Progenitor cell of endocrine pancreas (in vitro differentiated cells): ENCODE data around the gene TRAPPC2L. TPM values are rescaled to one million over a fixed set of nuclear protein-coding genes. Genes with fewer than 3 reads are reported as not detected.
"Not testable (repeated sequence)": the region's sequence is repeated elsewhere in the genome, so short reads cannot be mapped to it uniquely, and the experiment has no call there.

Experiments
- DNase-seq: peaks from one replicate; pipeline ENCODE4 v3.0.0; 2021; ENCODE audit warnings: low spot score; ENCODE audit not compliant: unreplicated experiment
- H3K27ac Mint-ChIP-seq: 2 replicates; pipeline ENCODE4 v1.8.0; 2021; ENCODE audit warnings: mild to moderate bottlenecking, moderate library complexity, mixed read lengths
- H3K27me3 Mint-ChIP-seq: 2 replicates; pipeline ENCODE4 v1.8.0; 2021; ENCODE audit warnings: mixed read lengths
- H3K36me3 Mint-ChIP-seq: 2 replicates; pipeline ENCODE4 v1.8.0; 2022; ENCODE audit warnings: mixed read lengths; ENCODE audit not compliant: insufficient read depth
- H3K4me1 Mint-ChIP-seq: 2 replicates; pipeline ENCODE4 v1.8.0; 2021; ENCODE audit warnings: low read depth, mixed read lengths
- H3K4me3 Mint-ChIP-seq: 2 replicates; pipeline ENCODE4 v1.8.0; 2021; ENCODE audit warnings: low read depth, mild to moderate bottlenecking, moderate library complexity, mixed read lengths
- H3K9me3 Mint-ChIP-seq: 2 replicates; pipeline ENCODE4 v1.8.0; 2021; ENCODE audit warnings: low read depth, mixed read lengths
- total RNA-seq: library from RNA; stranded (reverse); gene quantifications from 2 replicates; pipeline ENCODE4 v1.2.1, GENCODE V29; 2021
- TF ChIP-seq, protein P1 (sequence below): fragments of 200-600 bp; sonication (generic); IDR thresholded peaks from one replicate; pipeline ENCODE4 v1.5.0; 2021; ENCODE audit warnings: antibody characterized with exemption, mild to moderate bottlenecking; ENCODE audit not compliant: unreplicated experiment

TRAPPC2L gene
- total RNA-seq, 1 donor from 2014 or later, result 74.9 TPM

DNA sequence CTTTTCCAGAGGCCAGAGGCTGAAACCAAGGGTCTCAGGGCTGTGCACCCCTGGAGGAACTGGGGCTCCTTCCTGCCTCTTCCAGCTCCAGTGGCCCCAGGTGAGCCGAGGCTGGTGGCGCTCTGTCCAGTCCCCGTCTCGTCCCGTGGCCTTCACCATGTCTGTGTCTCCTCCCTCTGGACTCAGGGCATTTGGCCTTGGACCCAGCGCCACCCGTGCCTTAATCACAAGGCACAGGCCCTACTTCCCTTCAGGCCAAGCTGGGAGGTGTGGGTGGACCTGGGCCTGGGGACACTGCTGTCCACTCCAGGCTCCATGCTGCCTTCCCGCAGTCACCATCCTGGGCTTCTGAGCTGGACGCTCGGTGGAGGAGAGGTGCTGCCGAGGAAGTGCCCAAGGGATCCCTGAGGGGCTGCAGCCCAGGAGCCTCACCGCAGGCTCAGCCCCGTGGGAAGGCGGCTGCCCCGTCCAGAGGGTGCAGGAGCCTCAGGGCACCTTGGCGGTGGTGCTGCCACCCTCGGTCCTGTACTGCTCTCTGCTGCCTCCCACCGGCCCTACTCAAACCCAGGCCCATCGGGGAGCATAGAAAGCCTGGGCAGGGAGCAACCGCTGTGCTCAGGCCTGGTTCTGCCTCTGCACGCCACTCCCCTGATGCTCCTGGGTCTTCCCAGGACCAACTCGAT is 35.6 kb upstream of the TRAPPC2L start:
- no peaks in the 10 kb centered on the region for H3K4me1 Mint-ChIP-seq
- no peak overlapping the region for H3K4me3 Mint-ChIP-seq
- H3K36me3 Mint-ChIP-seq, result no peaks in the 10 kb centered on the region
- H3K9me3 Mint-ChIP-seq, result no peaks in the 10 kb centered on the region
- TF ChIP-seq, protein P1, sequence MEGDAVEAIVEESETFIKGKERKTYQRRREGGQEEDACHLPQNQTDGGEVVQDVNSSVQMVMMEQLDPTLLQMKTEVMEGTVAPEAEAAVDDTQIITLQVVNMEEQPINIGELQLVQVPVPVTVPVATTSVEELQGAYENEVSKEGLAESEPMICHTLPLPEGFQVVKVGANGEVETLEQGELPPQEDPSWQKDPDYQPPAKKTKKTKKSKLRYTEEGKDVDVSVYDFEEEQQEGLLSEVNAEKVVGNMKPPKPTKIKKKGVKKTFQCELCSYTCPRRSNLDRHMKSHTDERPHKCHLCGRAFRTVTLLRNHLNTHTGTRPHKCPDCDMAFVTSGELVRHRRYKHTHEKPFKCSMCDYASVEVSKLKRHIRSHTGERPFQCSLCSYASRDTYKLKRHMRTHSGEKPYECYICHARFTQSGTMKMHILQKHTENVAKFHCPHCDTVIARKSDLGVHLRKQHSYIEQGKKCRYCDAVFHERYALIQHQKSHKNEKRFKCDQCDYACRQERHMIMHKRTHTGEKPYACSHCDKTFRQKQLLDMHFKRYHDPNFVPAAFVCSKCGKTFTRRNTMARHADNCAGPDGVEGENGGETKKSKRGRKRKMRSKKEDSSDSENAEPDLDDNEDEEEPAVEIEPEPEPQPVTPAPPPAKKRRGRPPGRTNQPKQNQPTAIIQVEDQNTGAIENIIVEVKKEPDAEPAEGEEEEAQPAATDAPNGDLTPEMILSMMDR, result no peak
- H3K27me3 Mint-ChIP-seq, result no peaks in the 10 kb centered on the region
- H3K27ac Mint-ChIP-seq, result no peak overlapping the region
- DNase-seq, result no peak

DNA sequence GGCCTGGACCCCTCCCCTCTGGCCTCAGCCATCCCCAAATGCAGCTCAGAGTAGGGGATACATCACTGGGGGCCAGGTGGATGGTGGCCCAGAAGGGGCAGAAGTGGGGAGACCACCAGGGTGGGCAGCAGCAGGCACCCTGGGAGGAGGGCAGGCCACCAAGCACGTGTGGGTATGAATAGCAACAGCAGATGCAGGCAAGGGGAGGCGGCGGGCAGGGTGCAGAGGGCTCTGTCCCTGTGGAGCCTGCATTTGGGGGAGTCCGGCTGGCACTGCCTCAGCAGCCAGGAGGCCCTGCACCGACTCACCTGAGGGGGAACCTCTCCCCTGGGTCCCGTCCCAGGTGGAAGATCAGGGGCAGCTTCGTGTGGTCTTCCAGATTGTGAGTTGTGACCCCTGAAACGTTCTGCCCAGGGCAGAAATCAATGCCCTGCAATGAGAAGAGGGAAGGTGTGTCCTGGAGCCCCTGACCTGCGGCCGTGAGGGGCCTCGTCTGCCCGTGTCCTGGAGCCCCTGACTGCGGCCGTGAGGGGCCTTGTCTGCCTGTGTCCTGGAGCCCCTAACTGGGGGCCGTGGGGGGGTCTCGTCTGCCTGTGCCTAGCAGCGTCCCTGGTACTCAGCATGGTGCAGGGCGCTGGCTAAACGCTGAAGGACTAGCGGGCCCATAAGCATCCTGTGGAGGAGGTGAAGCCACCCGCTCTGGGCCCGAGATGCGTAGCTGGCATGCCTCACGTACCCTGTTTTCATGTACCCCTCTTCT is 34.5 kb upstream of the TRAPPC2L start:
- no peaks in the 10 kb centered on the region for H3K4me1 Mint-ChIP-seq
- no peaks in the 10 kb centered on the region for H3K36me3 Mint-ChIP-seq
- no peaks in the 10 kb centered on the region for H3K27me3 Mint-ChIP-seq
- no peak for DNase-seq
- H3K9me3 Mint-ChIP-seq, result no peaks in the 10 kb centered on the region
- no peak overlapping the region for H3K27ac Mint-ChIP-seq
- TF ChIP-seq, protein P1, result no peak
- no peak overlapping the region for H3K4me3 Mint-ChIP-seq

DNA sequence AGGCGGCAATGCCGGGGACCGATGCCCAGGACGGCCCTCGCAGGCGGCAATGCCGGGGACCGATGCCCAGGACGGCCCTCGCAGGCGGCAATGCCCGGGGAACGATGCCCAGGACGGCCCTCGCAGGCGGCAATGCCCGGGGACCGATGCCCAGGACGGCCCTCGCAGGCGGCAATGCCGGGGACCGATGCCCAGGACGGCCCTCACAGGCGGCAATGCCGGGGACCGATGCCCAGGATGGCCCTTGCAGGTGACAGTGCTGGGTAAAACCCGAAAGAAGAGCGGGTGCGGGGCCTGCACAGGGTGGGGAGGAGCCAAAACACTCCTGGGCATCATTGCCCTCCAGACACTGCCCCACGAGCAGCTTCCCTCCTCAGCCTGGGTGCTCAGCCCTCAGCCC is 33.3 kb upstream of the TRAPPC2L start:
- H3K4me3 Mint-ChIP-seq, H3K27ac Mint-ChIP-seq, H3K4me1 Mint-ChIP-seq, H3K27me3 Mint-ChIP-seq, H3K9me3 Mint-ChIP-seq, H3K36me3 Mint-ChIP-seq, DNase-seq: not testable (repeated sequence)

DNA sequence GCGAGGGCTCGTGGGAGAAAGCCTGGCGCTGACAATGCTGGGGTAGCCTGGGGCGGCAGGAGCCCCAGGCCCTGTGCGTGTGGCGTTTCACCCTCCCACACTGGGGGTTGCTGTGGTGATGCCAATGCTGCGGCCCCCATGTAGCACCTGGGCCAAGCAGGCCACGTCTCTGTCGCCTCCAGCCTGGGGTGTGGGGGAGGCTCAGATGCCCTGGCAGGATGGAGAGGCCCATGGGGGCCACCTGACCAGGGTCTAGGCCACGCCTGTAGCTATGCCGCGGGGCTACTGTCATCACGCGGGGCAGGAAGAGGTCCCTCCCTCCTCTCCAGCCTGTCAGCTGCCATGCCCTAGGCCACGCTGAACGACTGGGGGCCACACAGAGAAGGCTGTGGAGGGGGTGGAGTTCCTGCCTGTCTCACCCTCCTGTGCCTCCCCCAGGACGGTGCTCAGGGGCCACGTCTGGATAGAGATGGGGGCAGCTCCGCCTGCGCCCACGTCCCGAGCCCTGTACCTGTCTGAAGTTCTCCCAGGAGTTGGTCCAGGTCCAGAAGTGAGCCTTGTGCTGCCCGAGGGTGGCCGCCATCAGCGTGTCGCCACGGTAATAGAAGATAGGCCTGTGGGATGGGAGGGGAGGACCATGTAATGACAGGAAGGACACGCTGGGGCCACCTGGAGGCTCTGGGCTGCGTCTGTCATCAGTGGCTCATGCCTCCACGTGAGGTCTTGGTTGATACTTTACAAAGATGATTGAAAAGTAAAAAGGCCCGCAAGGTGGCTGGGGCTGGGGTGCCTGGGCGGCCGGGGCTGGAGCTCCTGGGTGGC is 32.5 kb upstream of the TRAPPC2L start:
- DNase-seq, result no peak
- H3K9me3 Mint-ChIP-seq, result no peaks in the 10 kb centered on the region
- no peaks in the 10 kb centered on the region for H3K36me3 Mint-ChIP-seq
- TF ChIP-seq, protein P1, result no peak
- no peaks in the 10 kb centered on the region for H3K4me1 Mint-ChIP-seq
- H3K27me3 Mint-ChIP-seq, result no peaks in the 10 kb centered on the region
- no peak overlapping the region for H3K4me3 Mint-ChIP-seq
- H3K27ac Mint-ChIP-seq, result no peak overlapping the region

DNA sequence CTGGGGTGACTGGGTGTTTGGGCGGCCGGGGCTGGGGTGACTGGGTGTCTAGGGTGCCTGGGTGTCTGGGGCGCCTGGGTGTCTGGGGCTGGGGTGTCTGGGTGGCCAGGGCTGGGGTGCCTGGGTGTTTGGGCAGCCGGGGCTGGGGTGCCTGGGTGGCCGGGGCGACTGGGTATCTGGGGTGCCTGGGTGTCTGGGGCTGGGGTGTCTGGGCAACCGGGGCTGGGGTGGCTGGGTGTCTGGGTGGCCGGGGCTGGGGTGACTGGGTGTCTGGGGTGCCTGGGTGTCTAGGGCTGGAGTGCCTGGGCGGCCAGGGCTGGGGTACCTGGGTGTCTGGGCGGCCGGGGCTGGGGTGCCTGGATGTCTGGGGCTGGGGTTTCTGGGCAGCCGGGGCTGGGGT is 31.8 kb upstream of the TRAPPC2L start:
- Mint-ChIP-seq H3K9me3 (no peaks in the 10 kb centered on the region), H3K36me3 (no peaks in the 10 kb centered on the region), H3K4me1 (no peaks in the 10 kb centered on the region), H3K4me3 (no peak overlapping the region), H3K27me3 (no peaks in the 10 kb centered on the region), H3K27ac (no peak overlapping the region)
- TF ChIP-seq, protein P1, result no peak
- DNase-seq, result no peak
